NT2/D1 (cell line): ENCODE measurements around the gene AIFM3.
A peak's percentile ranks its signal among the peaks of the same experiment; 100 is the strongest.

Experiments
- DNase-seq: peaks from one replicate; pipeline ENCODE4 v3.0.0-alpha.2; 2011; ENCODE audit warnings: low read depth, low spot score
- H3K27me3 ChIP-seq: 2 replicates; pipeline ENCODE4 v1.6.0; 2011; ENCODE audit warnings: mild to moderate bottlenecking; ENCODE audit not compliant: insufficient read length, insufficient read depth
- H3K36me3 ChIP-seq: 2 replicates; pipeline ENCODE4 v1.6.1; 2011; ENCODE audit warnings: mild to moderate bottlenecking, low read length, mixed read lengths; ENCODE audit not compliant: insufficient read depth, insufficient read length
- H3K4me1 ChIP-seq: 2 replicates; pipeline ENCODE4 v1.5.1; 2011; ENCODE audit not compliant: insufficient read depth, insufficient read length
- H3K4me3 ChIP-seq: 2 replicates; pipeline ENCODE4 v1.5.1; 2011; ENCODE audit warnings: low read depth; ENCODE audit not compliant: insufficient read length
- H3K9ac ChIP-seq: 2 replicates; pipeline ENCODE4 v1.6.0; 2011; ENCODE audit warnings: low read depth; ENCODE audit not compliant: insufficient read length
- H3K9me3 ChIP-seq: 2 replicates; pipeline ENCODE4 v1.5.1; 2011; ENCODE audit warnings: mild to moderate bottlenecking, low read length; ENCODE audit not compliant: insufficient read depth
- SUZ12 ChIP-seq: IDR thresholded peaks from 2 replicates; pipeline ENCODE4 v1.6.1; 2011; ENCODE audit not compliant: insufficient read length, insufficient read depth; ENCODE audit errors: extremely low read depth
- YY1 ChIP-seq: IDR thresholded peaks from 2 replicates; pipeline ENCODE4 v1.6.1; 2011; ENCODE audit not compliant: insufficient read length, insufficient read depth
- ZNF274 ChIP-seq: IDR thresholded peaks from 2 replicates; pipeline ENCODE4 v1.6.1; 2011; ENCODE audit warnings: mild to moderate bottlenecking, low read depth, low read length

The AIFM3 gene

GRCh38 chr22:20975541-20976290, 8.7 kb downstream of the AIFM3 start:
- no peak overlapping the region for H3K4me3 ChIP-seq
- no peaks in the 10 kb centered on the region for H3K36me3 ChIP-seq
- peaks cover 12% of the 10 kb centered on the region for H3K4me1 ChIP-seq
- peaks cover 12% of the 10 kb centered on the region for H3K27me3 ChIP-seq
- DNase-seq = no peak
- TF ChIP-seq SUZ12 (no peak), YY1 (no peak), ZNF274 (no peak)
- peak overlapping the region; percentile 8 for H3K9ac ChIP-seq
- no peaks in the 10 kb centered on the region for H3K9me3 ChIP-seq

DNA sequence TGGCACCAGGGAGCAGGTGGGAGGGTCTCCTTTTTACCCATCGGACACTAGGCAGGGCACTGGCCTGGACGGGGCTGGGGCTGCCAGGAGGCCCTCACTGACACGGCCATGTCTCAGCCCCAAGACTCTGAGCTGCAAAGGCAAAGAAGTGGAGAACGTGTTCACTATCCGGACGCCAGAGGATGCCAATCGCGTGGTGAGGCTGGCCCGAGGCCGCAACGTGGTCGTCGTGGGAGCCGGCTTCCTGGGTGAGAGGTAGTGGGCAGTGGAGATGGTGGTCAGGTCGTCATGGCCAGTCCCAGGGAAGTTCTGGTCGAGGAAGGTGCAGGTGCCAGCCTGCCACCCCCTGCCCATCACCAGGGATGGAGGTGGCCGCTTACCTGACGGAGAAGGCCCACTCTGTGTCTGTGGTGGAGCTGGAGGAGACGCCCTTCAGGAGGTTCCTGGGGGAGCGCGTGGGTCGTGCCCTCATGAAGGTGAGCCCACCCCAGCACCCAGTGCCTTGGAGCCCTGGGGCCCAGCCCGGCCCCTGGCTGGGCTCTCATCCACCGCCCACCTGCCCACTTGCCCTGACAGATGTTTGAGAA, 9.3 kb downstream of the AIFM3 start:
- H3K36me3 ChIP-seq = no peaks in the 10 kb centered on the region
- H3K9me3 ChIP-seq = no peaks in the 10 kb centered on the region
- H3K4me3 ChIP-seq = no peak overlapping the region
- H3K9ac ChIP-seq = no peak overlapping the region
- TF ChIP-seq SUZ12 (no peak), ZNF274 (no peak), YY1 (no peak)
- no peak for DNase-seq
- H3K27me3 ChIP-seq = peaks cover 12% of the 10 kb centered on the region
- peaks cover 11% of the 10 kb centered on the region for H3K4me1 ChIP-seq

GRCh38 chr22:20977019-20977418, 10.0 kb downstream of the AIFM3 start:
- no peak overlapping the region for H3K9ac ChIP-seq
- H3K4me3 ChIP-seq = no peak overlapping the region
- DNase-seq = no peak
- no peaks in the 10 kb centered on the region for H3K36me3 ChIP-seq
- H3K9me3 ChIP-seq = no peaks in the 10 kb centered on the region
- H3K27me3 ChIP-seq = peaks cover 12% of the 10 kb centered on the region
- TF ChIP-seq SUZ12 (no peak), ZNF274 (no peak), YY1 (no peak)
- peaks cover 9% of the 10 kb centered on the region for H3K4me1 ChIP-seq

GRCh38 chr22:20977516-20978170, 10.6 kb downstream of the AIFM3 start:
- no peak for DNase-seq
- H3K27me3 ChIP-seq = peaks cover 12% of the 10 kb centered on the region
- TF ChIP-seq SUZ12 (no peak), ZNF274 (no peak), YY1 (no peak)
- no peaks in the 10 kb centered on the region for H3K9me3 ChIP-seq
- peaks cover 9% of the 10 kb centered on the region for H3K4me1 ChIP-seq
- H3K36me3 ChIP-seq = no peaks in the 10 kb centered on the region
- H3K9ac ChIP-seq = no peak overlapping the region
- no peak overlapping the region for H3K4me3 ChIP-seq

DNA sequence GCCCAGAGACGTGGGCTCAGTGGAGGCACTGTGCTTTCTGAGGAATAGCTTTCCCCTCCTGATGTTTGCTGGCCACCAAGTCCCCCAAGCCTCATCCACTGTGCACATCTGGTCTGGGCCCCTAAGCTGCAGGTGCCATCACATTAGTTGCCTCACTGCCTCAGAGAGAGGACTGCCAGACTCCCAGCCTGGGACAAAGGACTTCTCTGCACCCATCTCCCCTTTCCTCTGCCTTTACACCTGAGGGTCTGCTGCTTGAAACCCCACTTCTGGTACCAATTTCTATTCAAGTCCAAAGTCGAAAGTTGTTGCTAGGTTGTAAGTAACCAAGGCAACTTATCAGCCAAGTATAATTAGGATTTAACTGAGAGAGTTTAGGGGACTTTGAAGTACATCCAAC, 11.4 kb downstream of the AIFM3 start:
- no peak overlapping the region for H3K4me3 ChIP-seq
- H3K36me3 ChIP-seq = peaks cover 6% of the 10 kb centered on the region
- peaks cover 12% of the 10 kb centered on the region for H3K27me3 ChIP-seq
- H3K4me1 ChIP-seq = peaks cover 9% of the 10 kb centered on the region
- H3K9me3 ChIP-seq = no peaks in the 10 kb centered on the region
- H3K9ac ChIP-seq = no peak overlapping the region
- TF ChIP-seq YY1 = no peak
- no peak for TF ChIP-seq SUZ12
- TF ChIP-seq ZNF274 = no peak
- no peak for DNase-seq

DNA sequence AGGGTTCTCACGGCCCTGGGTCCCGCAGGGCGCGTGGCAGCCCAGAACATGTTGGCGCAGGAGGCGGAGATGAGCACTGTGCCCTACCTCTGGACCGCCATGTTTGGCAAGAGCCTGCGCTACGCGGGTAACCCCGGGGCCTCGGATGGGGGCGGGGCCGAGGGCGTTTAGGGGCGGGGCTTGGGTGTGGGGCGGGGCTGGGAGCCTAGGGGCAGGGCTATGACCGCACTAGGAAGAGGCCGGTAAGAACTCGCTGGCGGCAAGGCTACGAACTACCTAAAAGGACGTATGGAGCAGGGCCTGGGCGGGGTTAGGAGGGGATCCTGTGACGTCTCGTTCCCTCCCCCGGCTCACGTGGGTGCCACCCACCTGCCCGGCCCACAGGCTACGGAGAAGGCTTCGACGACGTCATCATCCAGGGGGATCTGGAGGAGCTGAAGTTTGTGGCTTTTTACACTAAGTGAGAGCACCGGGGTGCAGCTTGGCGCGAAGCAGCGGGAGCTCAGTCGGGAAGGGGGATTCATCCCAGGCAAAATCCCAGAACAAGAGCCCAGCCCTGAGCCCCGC, 12.3 kb downstream of the AIFM3 start:
- Histone ChIP-seq H3K9ac (peak overlapping the region; percentile 86), H3K9me3 (no peaks in the 10 kb centered on the region), H3K4me1 (peaks cover 7% of the 10 kb centered on the region), H3K4me3 (peak overlapping the region; percentile 48), H3K27me3 (peaks cover 12% of the 10 kb centered on the region), H3K36me3 (peaks cover 14% of the 10 kb centered on the region)
- peak; percentile 90 for DNase-seq
- TF ChIP-seq SUZ12 = no peak
- peak; percentile 49 for TF ChIP-seq YY1
